OCI-LY1 (cell line): ENCODE measurements around the gene LAX1.

Source experiments
- H2AFZ ChIP-seq: fragments of 200-600 bp; sonication (generic), shearing (Covaris generic); 2 replicates; pipeline ENCODE4 v1.6.0; 2014; ENCODE audit warnings: antibody characterized with exemption, mild to moderate bottlenecking, low read length
- H3F3A ChIP-seq: fragments of 200-600 bp; sonication (generic), shearing (Covaris generic); 2 replicates; pipeline ENCODE4 v1.6.0; 2014; ENCODE audit warnings: mild to moderate bottlenecking, antibody characterized with exemption, low read length, moderate library complexity; ENCODE audit not compliant: insufficient read depth
- H3K27ac ChIP-seq: fragments of 200-600 bp; sonication (generic); 2 replicates; pipeline ENCODE4 v1.5.1; 2014; ENCODE audit warnings: low read length, mixed run types, mild to moderate bottlenecking, low read depth; ENCODE audit not compliant: poor library complexity, severe bottlenecking
- H3K27me3 ChIP-seq: fragments of 200-600 bp; sonication (generic); 2 replicates; pipeline ENCODE4 v1.6.0; 2014; ENCODE audit warnings: antibody characterized with exemption, mild to moderate bottlenecking, low read length, moderate library complexity; ENCODE audit not compliant: insufficient read depth
- H3K36me3 ChIP-seq: fragments of 200-600 bp; sonication (generic); 2 replicates; pipeline ENCODE4 v1.6.1; 2014; ENCODE audit warnings: mild to moderate bottlenecking, antibody characterized with exemption, low read length, moderate library complexity, mixed read lengths; ENCODE audit not compliant: insufficient read depth
- H3K4me1 ChIP-seq: fragments of 200-600 bp; sonication (generic); 2 replicates; pipeline ENCODE4 v1.5.1; 2014; ENCODE audit warnings: mild to moderate bottlenecking, low read length, moderate library complexity; ENCODE audit not compliant: insufficient read depth, severe bottlenecking
- H3K4me2 ChIP-seq: fragments of 200-600 bp; sonication (generic), shearing (Covaris generic); 2 replicates; pipeline ENCODE4 v1.6.1; 2014; ENCODE audit warnings: low read length
- H3K4me3 ChIP-seq: fragments of 200-600 bp; sonication (generic); 2 replicates; pipeline ENCODE4 v1.5.1; 2014; ENCODE audit warnings: low read length, low read depth, mild to moderate bottlenecking, mixed read lengths; ENCODE audit not compliant: poor library complexity, severe bottlenecking
- H3K79me2 ChIP-seq: fragments of 200-600 bp; shearing (Covaris generic); 2 replicates; pipeline ENCODE4 v1.6.1; 2016; ENCODE audit warnings: mixed run types, low read length, mixed read lengths; ENCODE audit not compliant: insufficient read depth
- H3K9ac ChIP-seq: fragments of 200-600 bp; sonication (generic), shearing (Covaris generic); 2 replicates; pipeline ENCODE4 v1.6.1; 2014; ENCODE audit warnings: mild to moderate bottlenecking, low read length, mixed read lengths
- H3K9me2 ChIP-seq: fragments of 200-600 bp; sonication (generic), shearing (Covaris generic); 2 replicates; pipeline ENCODE4 v1.6.1; 2014; ENCODE audit warnings: low read depth, mild to moderate bottlenecking, low read length, mixed read lengths
- H3K9me3 ChIP-seq: fragments of 200-600 bp; shearing (Covaris generic); 2 replicates; pipeline ENCODE4 v1.6.1; 2014; ENCODE audit warnings: low read length, mixed read lengths
- H4K20me1 ChIP-seq: fragments of 200-600 bp; sonication (generic), shearing (Covaris generic); 2 replicates; pipeline ENCODE4 v1.6.0; 2016; ENCODE audit warnings: mild to moderate bottlenecking, low read length; ENCODE audit not compliant: insufficient read depth
- EZH2 ChIP-seq: fragments of 200-600 bp; sonication (generic), shearing (Covaris generic); IDR thresholded peaks from 2 replicates; pipeline ENCODE4 v1.8.0; 2017; ENCODE audit warnings: borderline replicate concordance, mixed run types, mild to moderate bottlenecking, antibody characterized with exemption, low read length, moderate library complexity, mixed read lengths
- TF ChIP-seq, protein P1 (sequence below): fragments of 200-600 bp; sonication (generic), shearing (Covaris generic); IDR thresholded peaks from 2 replicates; pipeline ENCODE4 v1.5.1; 2017; ENCODE audit warnings: mild to moderate bottlenecking, antibody characterized with exemption, low read length, moderate library complexity, mixed read lengths

LAX1 gene

GRCh38 chr1:203776636-203777035 lies 11.7 kb downstream of the LAX1 start:
- H3F3A ChIP-seq = no peaks in the 10 kb centered on the region
- H4K20me1 ChIP-seq = no peaks in the 10 kb centered on the region
- H3K9me2 ChIP-seq = no peaks in the 10 kb centered on the region
- no peak overlapping the region for H3K9ac ChIP-seq
- H2AFZ ChIP-seq = no peak overlapping the region
- H3K79me2 ChIP-seq = no peaks in the 10 kb centered on the region
- H3K4me1 ChIP-seq = no peaks in the 10 kb centered on the region
- no peaks in the 10 kb centered on the region for H3K27me3 ChIP-seq
- H3K4me3 ChIP-seq = no peak overlapping the region
- TF ChIP-seq, protein P1, sequence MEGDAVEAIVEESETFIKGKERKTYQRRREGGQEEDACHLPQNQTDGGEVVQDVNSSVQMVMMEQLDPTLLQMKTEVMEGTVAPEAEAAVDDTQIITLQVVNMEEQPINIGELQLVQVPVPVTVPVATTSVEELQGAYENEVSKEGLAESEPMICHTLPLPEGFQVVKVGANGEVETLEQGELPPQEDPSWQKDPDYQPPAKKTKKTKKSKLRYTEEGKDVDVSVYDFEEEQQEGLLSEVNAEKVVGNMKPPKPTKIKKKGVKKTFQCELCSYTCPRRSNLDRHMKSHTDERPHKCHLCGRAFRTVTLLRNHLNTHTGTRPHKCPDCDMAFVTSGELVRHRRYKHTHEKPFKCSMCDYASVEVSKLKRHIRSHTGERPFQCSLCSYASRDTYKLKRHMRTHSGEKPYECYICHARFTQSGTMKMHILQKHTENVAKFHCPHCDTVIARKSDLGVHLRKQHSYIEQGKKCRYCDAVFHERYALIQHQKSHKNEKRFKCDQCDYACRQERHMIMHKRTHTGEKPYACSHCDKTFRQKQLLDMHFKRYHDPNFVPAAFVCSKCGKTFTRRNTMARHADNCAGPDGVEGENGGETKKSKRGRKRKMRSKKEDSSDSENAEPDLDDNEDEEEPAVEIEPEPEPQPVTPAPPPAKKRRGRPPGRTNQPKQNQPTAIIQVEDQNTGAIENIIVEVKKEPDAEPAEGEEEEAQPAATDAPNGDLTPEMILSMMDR = peak; percentile 49; the same call in 1 of the 2 replicates
- no peak for TF ChIP-seq EZH2
- H3K4me2 ChIP-seq = no peak overlapping the region
- peaks cover 43% of the 10 kb centered on the region for H3K36me3 ChIP-seq
- no peak overlapping the region for H3K27ac ChIP-seq
- H3K9me3 ChIP-seq = no peaks in the 10 kb centered on the region

- no peaks in the 10 kb centered on the region for H4K20me1 ChIP-seq
- peaks cover 35% of the 10 kb centered on the region for H3K36me3 ChIP-seq
- no peak overlapping the region for H3K4me3 ChIP-seq
- no peaks in the 10 kb centered on the region for H3K9me2 ChIP-seq
- H3K27ac ChIP-seq = no peak overlapping the region
- no peak overlapping the region for H3K4me2 ChIP-seq
- no peak overlapping the region for H2AFZ ChIP-seq
- H3K27me3 ChIP-seq = no peaks in the 10 kb centered on the region
- TF ChIP-seq, protein P1 = no peak
- TF ChIP-seq EZH2 = no peak
- no peaks in the 10 kb centered on the region for H3F3A ChIP-seq
- no peaks in the 10 kb centered on the region for H3K9me3 ChIP-seq
- H3K4me1 ChIP-seq = no peaks in the 10 kb centered on the region
- no peak overlapping the region for H3K9ac ChIP-seq
- no peaks in the 10 kb centered on the region for H3K79me2 ChIP-seq
These were observed 12.6 kb downstream of the LAX1 start for GRCh38 chr1:203777596-203777995.

- no peaks in the 10 kb centered on the region for H3K27me3 ChIP-seq
- H3K4me3 ChIP-seq = no peak overlapping the region
- H3K9me3 ChIP-seq = no peaks in the 10 kb centered on the region
- peaks cover 30% of the 10 kb centered on the region for H3K36me3 ChIP-seq
- no peak for TF ChIP-seq EZH2
- TF ChIP-seq, protein P1 = no peak
- no peaks in the 10 kb centered on the region for H3K9me2 ChIP-seq
- H2AFZ ChIP-seq = no peak overlapping the region
- H3F3A ChIP-seq = no peaks in the 10 kb centered on the region
- H3K9ac ChIP-seq = no peak overlapping the region
- no peak overlapping the region for H3K27ac ChIP-seq
- H4K20me1 ChIP-seq = no peaks in the 10 kb centered on the region
- no peaks in the 10 kb centered on the region for H3K79me2 ChIP-seq
- H3K4me1 ChIP-seq = no peaks in the 10 kb centered on the region
- H3K4me2 ChIP-seq = no peak overlapping the region
These were observed 13.2 kb downstream of the LAX1 start for GRCh38 chr1:203778146-203778545.
